Lower lobe of right lung (tissue), 2 donors: ENCODE data around the gene LCTL. TPM values are rescaled to one million over a fixed set of nuclear protein-coding genes. Genes with fewer than 3 reads are reported as not detected.

ENCODE experiments used
- ATAC-seq, 2 donors: fragments of 200-7000 bp; cut with Tn5 transposase; one replicate each; pipeline ENCODE4 v1.9.1; 2020 to 2022; ENCODE audit warnings: mild to moderate bottlenecking in 2 of 2, moderate library complexity in 2 of 2
- DNase-seq: peaks from one replicate; pipeline ENCODE4 v3.0.0-alpha.2; 2020
- H3K27ac ChIP-seq: fragments of 200-600 bp; one replicate; pipeline ENCODE4 v1.8.0; 2022
- H3K27me3 ChIP-seq: fragments of 200-600 bp; one replicate; pipeline ENCODE4 v1.8.0; 2022; ENCODE audit warnings: low read depth
- H3K36me3 ChIP-seq: fragments of 200-600 bp; one replicate; pipeline ENCODE4 v1.8.0; 2022; ENCODE audit warnings: mild to moderate bottlenecking
- H3K4me1 ChIP-seq: fragments of 200-600 bp; one replicate; pipeline ENCODE4 v1.8.0; 2022
- H3K4me3 ChIP-seq: fragments of 200-600 bp; one replicate; pipeline ENCODE4 v1.8.0; 2022; ENCODE audit warnings: mild to moderate bottlenecking
- H3K9me3 ChIP-seq: fragments of 200-600 bp; one replicate; pipeline ENCODE4 v1.8.0; 2022
- intact Hi-C: fragments of 100-400 bp; cut with DNase I; formaldehyde crosslinking; loops from one replicate; pipeline ENCODE4 v1.11.0; 2022
- total RNA-seq: library from RNA; stranded (reverse); fragmentation: NEBNext Ultra II Directional; extraction: Animal tissue kit (Norgen Biotek cat#: 25700); gene quantifications from one replicate; pipeline ENCODE4 v1.2.1, GENCODE V29; 2021
- TF ChIP-seq, protein P1 (sequence below): fragments of 200-600 bp; IDR thresholded peaks from one replicate; pipeline ENCODE4 v1.8.0; 2022; ENCODE audit warnings: antibody characterized with exemption, mild to moderate bottlenecking
- donor health status: DM: no; HTN: yes; CAD: no; lungs with severe emphysema.

The LCTL gene
- total RNA-seq, 1 donor from 2014 or later: not detected

DNA sequence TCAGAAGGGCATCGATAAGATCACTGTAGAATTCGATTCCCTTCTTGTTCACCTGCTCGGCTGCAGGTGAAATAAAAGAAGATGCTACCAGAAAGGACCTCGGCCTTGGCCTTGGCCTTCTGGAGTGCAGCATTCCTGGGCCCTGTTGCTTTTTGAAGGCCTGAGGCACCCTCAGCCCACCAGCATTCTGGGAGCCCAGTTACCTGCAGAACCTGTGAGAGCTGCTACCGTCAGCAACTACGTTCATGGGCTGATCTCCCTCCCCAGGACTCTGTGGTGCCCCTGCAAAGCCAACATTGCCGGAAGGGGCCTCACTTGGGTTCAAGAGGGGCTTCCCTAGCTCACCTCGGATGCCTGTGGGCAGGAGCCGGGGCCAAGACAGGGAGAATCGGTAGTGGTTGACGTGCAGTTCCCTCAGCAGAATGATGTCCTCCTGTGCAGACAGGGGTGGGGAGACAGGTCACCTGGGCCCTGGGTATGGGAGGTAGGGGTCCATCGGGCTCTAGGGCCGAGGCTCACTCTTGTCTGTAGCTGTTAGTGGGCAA lies 2.2 kb downstream of the LCTL start:
- ATAC-seq: no peak
- Histone ChIP-seq H3K27ac (no peak overlapping the region), H3K9me3 (no peaks in the 10 kb centered on the region), H3K36me3 (no peaks in the 10 kb centered on the region), H3K4me1 (no peaks in the 10 kb centered on the region), H3K27me3 (no peaks in the 10 kb centered on the region), H3K4me3 (no peak overlapping the region)
- no peak for DNase-seq
- TF ChIP-seq, protein P1, sequence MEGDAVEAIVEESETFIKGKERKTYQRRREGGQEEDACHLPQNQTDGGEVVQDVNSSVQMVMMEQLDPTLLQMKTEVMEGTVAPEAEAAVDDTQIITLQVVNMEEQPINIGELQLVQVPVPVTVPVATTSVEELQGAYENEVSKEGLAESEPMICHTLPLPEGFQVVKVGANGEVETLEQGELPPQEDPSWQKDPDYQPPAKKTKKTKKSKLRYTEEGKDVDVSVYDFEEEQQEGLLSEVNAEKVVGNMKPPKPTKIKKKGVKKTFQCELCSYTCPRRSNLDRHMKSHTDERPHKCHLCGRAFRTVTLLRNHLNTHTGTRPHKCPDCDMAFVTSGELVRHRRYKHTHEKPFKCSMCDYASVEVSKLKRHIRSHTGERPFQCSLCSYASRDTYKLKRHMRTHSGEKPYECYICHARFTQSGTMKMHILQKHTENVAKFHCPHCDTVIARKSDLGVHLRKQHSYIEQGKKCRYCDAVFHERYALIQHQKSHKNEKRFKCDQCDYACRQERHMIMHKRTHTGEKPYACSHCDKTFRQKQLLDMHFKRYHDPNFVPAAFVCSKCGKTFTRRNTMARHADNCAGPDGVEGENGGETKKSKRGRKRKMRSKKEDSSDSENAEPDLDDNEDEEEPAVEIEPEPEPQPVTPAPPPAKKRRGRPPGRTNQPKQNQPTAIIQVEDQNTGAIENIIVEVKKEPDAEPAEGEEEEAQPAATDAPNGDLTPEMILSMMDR: no peak
- intact Hi-C loops: no loop called here

DNA sequence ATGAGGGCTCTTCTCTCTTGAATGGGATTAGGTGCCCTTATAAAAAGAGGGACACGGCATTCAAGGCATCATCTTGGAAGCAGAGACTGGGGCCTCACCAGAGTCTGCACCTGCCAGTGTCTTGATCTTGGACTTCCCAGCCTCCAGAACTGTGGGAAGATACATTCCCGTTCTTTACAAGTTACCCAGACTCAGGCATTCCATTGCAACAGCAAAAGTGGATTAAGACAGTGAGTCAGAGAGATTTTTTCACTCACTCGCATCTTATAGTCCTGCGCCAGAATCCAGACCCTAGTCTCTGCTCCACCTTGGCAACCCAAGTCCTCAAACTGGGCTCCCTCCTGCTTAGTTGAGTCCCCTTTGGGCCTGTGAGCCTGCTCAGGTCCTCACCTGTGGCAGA lies 2.7 kb downstream of the LCTL start:
- no peaks in the 10 kb centered on the region for H3K36me3 ChIP-seq
- H3K4me1 ChIP-seq: no peaks in the 10 kb centered on the region
- H3K4me3 ChIP-seq: no peak overlapping the region
- no peak overlapping the region for H3K27ac ChIP-seq
- intact Hi-C loops: no loop called here
- no peak for ATAC-seq
- no peak for DNase-seq
- no peaks in the 10 kb centered on the region for H3K27me3 ChIP-seq
- TF ChIP-seq, protein P1: no peak
- H3K9me3 ChIP-seq: no peaks in the 10 kb centered on the region

DNA sequence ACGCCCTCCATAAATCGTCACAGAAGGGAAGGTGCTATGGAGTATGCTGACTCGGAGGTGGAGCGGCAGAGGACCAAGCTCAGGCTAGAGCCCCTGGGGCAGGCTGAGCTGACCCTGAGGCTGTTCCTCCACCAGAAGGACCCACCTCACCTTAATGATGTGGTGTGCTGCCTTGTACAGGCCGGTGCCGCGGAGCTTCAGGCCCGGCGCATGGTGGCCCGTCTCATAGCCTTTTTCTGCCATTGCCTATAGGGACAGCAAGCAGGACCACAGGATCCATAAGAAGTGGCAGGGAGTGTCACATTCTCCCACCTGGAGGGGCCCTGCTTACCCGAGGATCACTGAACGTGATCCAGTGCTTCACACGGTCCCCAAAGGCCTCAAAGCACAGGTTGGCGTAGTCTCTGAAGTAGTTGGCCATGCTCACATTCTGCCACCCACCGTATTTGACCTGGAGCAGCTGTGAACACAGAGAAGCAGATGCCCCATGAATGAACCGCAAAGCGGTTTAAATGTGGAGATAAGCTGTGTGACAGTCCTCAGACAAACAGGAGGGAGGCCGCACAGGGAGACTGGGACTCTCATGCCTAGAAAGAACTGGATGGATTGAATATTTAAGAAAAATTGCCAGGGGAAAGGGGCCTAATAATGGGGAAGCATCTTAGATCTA lies 4.8 kb downstream of the LCTL start:
- H3K27me3 ChIP-seq: no peaks in the 10 kb centered on the region
- no peak for DNase-seq
- H3K4me3 ChIP-seq: no peak overlapping the region

DNA sequence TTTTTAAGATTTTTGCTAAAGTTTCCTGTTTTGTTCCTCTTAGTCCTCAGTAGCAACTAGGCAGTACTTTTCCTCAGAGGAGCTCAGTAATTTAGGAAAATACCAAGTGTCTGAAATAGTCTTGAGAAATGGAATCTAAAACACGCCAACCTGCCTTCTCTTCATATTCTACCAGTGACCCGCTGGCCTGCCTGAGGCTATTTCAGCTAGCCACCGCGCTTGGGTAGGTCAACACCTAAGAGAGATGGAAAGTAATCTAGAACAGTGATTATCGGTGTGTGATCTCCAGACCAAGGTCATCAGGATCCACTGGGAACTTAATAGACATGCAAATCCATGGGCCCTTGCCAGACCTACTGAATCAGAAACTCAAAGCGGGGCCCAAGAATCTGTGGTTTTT lies 7.5 kb downstream of the LCTL start:
- H3K4me3 ChIP-seq: no peak overlapping the region
- H3K4me1 ChIP-seq: no peaks in the 10 kb centered on the region
- no peaks in the 10 kb centered on the region for H3K27me3 ChIP-seq
- DNase-seq: no peak
- H3K9me3 ChIP-seq: no peaks in the 10 kb centered on the region
- no peaks in the 10 kb centered on the region for H3K36me3 ChIP-seq
- ATAC-seq: no peak
- intact Hi-C loops: no loop called here
- no peak overlapping the region for H3K27ac ChIP-seq
- TF ChIP-seq, protein P1: no peak

More for the DNA sequence above, 4.8 kb downstream of the LCTL start:
- no peak for ATAC-seq
- Histone ChIP-seq H3K36me3 (no peaks in the 10 kb centered on the region), H3K9me3 (no peaks in the 10 kb centered on the region), H3K4me1 (no peaks in the 10 kb centered on the region), H3K27ac (no peak overlapping the region)
- TF ChIP-seq, protein P1: no peak
- intact Hi-C loops: no loop called here

GRCh38 chr15:66555685-66556084 lies 10.1 kb downstream of the LCTL start:
- intact Hi-C loops: no loop called here

More at GRCh38 chr15:66555685-66556084, 10.1 kb downstream of the LCTL start:
- Histone ChIP-seq H3K9me3 (no peaks in the 10 kb centered on the region), H3K27ac (no peak overlapping the region), H3K27me3 (no peaks in the 10 kb centered on the region), H3K4me3 (no peak overlapping the region), H3K4me1 (no peaks in the 10 kb centered on the region), H3K36me3 (no peaks in the 10 kb centered on the region)
- TF ChIP-seq, protein P1: no peak
- no peak for ATAC-seq
- DNase-seq: no peak
